ENCODE results near the gene SH2B3.

The SH2B3 gene

GRCh38 chr12:111405149-111405858 lies 419 bp upstream of the SH2B3 start:
- Histone ChIP-seq H3K27ac (peak overlapping the region; percentile 24), H3K4me2 (ENCODE audit: low read length) (peak overlapping the region; percentile 65), H3K9ac (no peak overlapping the region), H3K79me2 (no peaks in the 10 kb centered on the region), H3K27me3 (ENCODE audit: control insufficient read depth, insufficient read depth, low read length) (no peaks in the 10 kb centered on the region), H3K9me3 (ENCODE audit: control insufficient read depth, low read length) (no peaks in the 10 kb centered on the region), H3K4me3 (ENCODE audit: low read depth, low read length) (peak overlapping the region; percentile 53), H3K36me3 (ENCODE audit: control insufficient read depth, insufficient read depth, low read length) (no peaks in the 10 kb centered on the region), H3K4me1 (peaks cover 5% of the 10 kb centered on the region), H2AFZ (peak overlapping the region; percentile 85)
- peak; percentile 52 for TF ChIP-seq CTCF (IDR thresholded peaks at IDR 0.05)

- Histone ChIP-seq H3K79me2 (no peaks in the 10 kb centered on the region), H3K4me1 (peaks cover 5% of the 10 kb centered on the region)
- no peak for TF ChIP-seq CTCF (IDR thresholded peaks at IDR 0.05)
These were observed 1.0 kb downstream of the SH2B3 start for GRCh38 chr12:111406474-111407376.

GRCh38 chr12:111407377-111408115 lies 1.8 kb downstream of the SH2B3 start:
- Histone ChIP-seq H3K9me3 (ENCODE audit: control insufficient read depth, low read length) (no peaks in the 10 kb centered on the region), H3K27ac (peak overlapping the region; percentile 48), H3K79me2 (no peaks in the 10 kb centered on the region), H3K4me1 (peaks cover 5% of the 10 kb centered on the region), H3K36me3 (ENCODE audit: control insufficient read depth, insufficient read depth, low read length) (no peaks in the 10 kb centered on the region), H3K27me3 (ENCODE audit: control insufficient read depth, insufficient read depth, low read length) (no peaks in the 10 kb centered on the region), H3K4me2 (ENCODE audit: low read length) (peak overlapping the region; percentile 35), H3K9ac (no peak overlapping the region), H2AFZ (no peak overlapping the region), H3K4me3 (ENCODE audit: low read depth, low read length) (peak overlapping the region; percentile 63)
- no peak for TF ChIP-seq CTCF (IDR thresholded peaks at IDR 0.05)

More at GRCh38 chr12:111406474-111407376, 1.0 kb downstream of the SH2B3 start:
- peak overlapping the region; percentile 71 for H2AFZ ChIP-seq
- peak overlapping the region; percentile 79 for H3K4me2 ChIP-seq (ENCODE audit: low read length)
- peak overlapping the region; percentile 63 for H3K4me3 ChIP-seq (ENCODE audit: low read depth, low read length)
- no peaks in the 10 kb centered on the region for H3K36me3 ChIP-seq (ENCODE audit: control insufficient read depth, insufficient read depth, low read length)
- no peak overlapping the region for H3K9ac ChIP-seq
- H3K27ac ChIP-seq: peak overlapping the region; percentile 48
- H3K27me3 ChIP-seq (ENCODE audit: control insufficient read depth, insufficient read depth, low read length): no peaks in the 10 kb centered on the region
- no peaks in the 10 kb centered on the region for H3K9me3 ChIP-seq (ENCODE audit: control insufficient read depth, low read length)

GRCh38 chr12:111408116-111408440 lies 2.4 kb downstream of the SH2B3 start:
- no peak overlapping the region for H3K4me3 ChIP-seq (ENCODE audit: low read depth, low read length)
- no peak overlapping the region for H3K27ac ChIP-seq
- no peaks in the 10 kb centered on the region for H3K36me3 ChIP-seq (ENCODE audit: control insufficient read depth, insufficient read depth, low read length)
- no peak for TF ChIP-seq CTCF (IDR thresholded peaks at IDR 0.05)
- H3K4me2 ChIP-seq (ENCODE audit: low read length): no peak overlapping the region
- no peaks in the 10 kb centered on the region for H3K9me3 ChIP-seq (ENCODE audit: control insufficient read depth, low read length)
- H2AFZ ChIP-seq: no peak overlapping the region
- peaks cover 5% of the 10 kb centered on the region for H3K4me1 ChIP-seq
- no peaks in the 10 kb centered on the region for H3K27me3 ChIP-seq (ENCODE audit: control insufficient read depth, insufficient read depth, low read length)
- no peaks in the 10 kb centered on the region for H3K79me2 ChIP-seq
- no peak overlapping the region for H3K9ac ChIP-seq

Data from parathyroid adenoma (tissue), 2 donors.